ENCODE measurements around the gene GMDS.

The GMDS gene

GRCh38 chr6:2133716-2134310, 111.6 kb downstream of the GMDS start:
- no peak for DNase-seq (ENCODE audit: low read depth)

GRCh38 chr6:2132916-2133315, 112.5 kb downstream of the GMDS start:
- DNase-seq (ENCODE audit: low read depth): no peak

- DNase-seq (ENCODE audit: low read depth): no peak
These were observed 113.0 kb downstream of the GMDS start for GRCh38 chr6:2132416-2132815.

- no peak for DNase-seq (ENCODE audit: low read depth)
These were observed 116.2 kb downstream of the GMDS start for GRCh38 chr6:2129182-2129621.

- peak; percentile 14 for DNase-seq (ENCODE audit: low read depth)
These were observed 117.9 kb downstream of the GMDS start for GRCh38 chr6:2127484-2127911.

GRCh38 chr6:2126351-2126750, 119.1 kb downstream of the GMDS start:
- no peak for DNase-seq (ENCODE audit: low read depth)

GRCh38 chr6:2125158-2125557, 120.2 kb downstream of the GMDS start:
- no peak for DNase-seq (ENCODE audit: low read depth)

GRCh38 chr6:2124260-2124709, 121.1 kb downstream of the GMDS start:
- DNase-seq (ENCODE audit: low read depth): no peak

GRCh38 chr6:2120912-2121311, 124.5 kb downstream of the GMDS start:
- DNase-seq (ENCODE audit: low read depth): no peak

GRCh38 chr6:2119275-2119674, 126.1 kb downstream of the GMDS start:
- no peak for DNase-seq (ENCODE audit: low read depth)

- no peak for DNase-seq (ENCODE audit: low read depth)
These were observed 127.3 kb downstream of the GMDS start for GRCh38 chr6:2118136-2118535.

- no peak for DNase-seq (ENCODE audit: low read depth)
These were observed 128.0 kb downstream of the GMDS start for GRCh38 chr6:2117447-2117846.

- no peak for DNase-seq (ENCODE audit: low read depth)
These were observed 128.9 kb downstream of the GMDS start for GRCh38 chr6:2116496-2116895.

- no peak for DNase-seq (ENCODE audit: low read depth)
These were observed 131.3 kb downstream of the GMDS start for GRCh38 chr6:2114100-2114499.

- DNase-seq (ENCODE audit: low read depth): no peak
These were observed 134.2 kb downstream of the GMDS start for GRCh38 chr6:2111162-2111677.

- DNase-seq (ENCODE audit: low read depth): no peak
These were observed 134.9 kb downstream of the GMDS start for GRCh38 chr6:2110504-2110903.

- DNase-seq (ENCODE audit: low read depth): no peak
These were observed 135.6 kb downstream of the GMDS start for GRCh38 chr6:2109796-2110195.

- no peak for DNase-seq (ENCODE audit: low read depth)
These were observed 136.6 kb downstream of the GMDS start for GRCh38 chr6:2108700-2109306.

- no peak for DNase-seq (ENCODE audit: low read depth)
These were observed 140.9 kb downstream of the GMDS start for GRCh38 chr6:2104524-2104880.

GRCh38 chr6:2103765-2104523, 141.5 kb downstream of the GMDS start:
- DNase-seq (ENCODE audit: low read depth): no peak

GRCh38 chr6:2102966-2103365, 142.4 kb downstream of the GMDS start:
- no peak for DNase-seq (ENCODE audit: low read depth)

- DNase-seq (ENCODE audit: low read depth): no peak
These were observed 143.0 kb downstream of the GMDS start for GRCh38 chr6:2102316-2102883.

- no peak for DNase-seq (ENCODE audit: low read depth)
These were observed 144.2 kb downstream of the GMDS start for GRCh38 chr6:2101213-2101612.

Measured in stimulated activated CD8-positive, alpha-beta memory T cell treated with anti-CD3 and anti-CD28 coated beads, Interleukin-7, amount 100 ng/mL, for 24 hours (primary cell).